ENCODE results near the gene GNAL. TPM values are rescaled to one million over a fixed set of nuclear protein-coding genes. Genes with fewer than 3 reads are reported as not detected.

The GNAL gene
- polyA plus RNA-seq, 1 experiment = 0.21 TPM

DNA sequence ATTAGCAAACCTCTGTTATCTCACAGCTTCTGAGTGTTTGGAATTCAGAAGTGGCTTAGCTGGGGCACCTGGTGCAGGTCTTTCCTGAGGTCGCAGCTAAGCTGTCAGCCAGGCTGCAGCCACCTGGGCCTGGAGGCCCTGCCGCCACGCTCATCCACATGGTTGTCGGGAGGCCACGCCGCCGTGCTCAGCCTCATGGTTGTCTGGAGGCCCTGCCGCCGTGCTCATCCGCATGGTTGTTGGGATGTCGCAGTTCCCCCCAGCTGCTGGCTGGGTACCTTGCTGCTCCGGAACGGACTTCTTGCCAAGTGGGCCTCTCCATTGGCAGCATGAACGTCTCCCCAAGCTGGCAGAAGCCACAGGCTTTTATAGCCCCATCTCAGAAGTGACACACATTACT is 243.3 kb downstream of the GNAL start:
- Histone ChIP-seq H3K27me3 (ENCODE audit: control insufficient read depth, insufficient read depth, low read length) (no peaks in the 10 kb centered on the region), H3K36me3 (ENCODE audit: control insufficient read depth, insufficient read depth, low read length) (no peaks in the 10 kb centered on the region), H3K4me3 (ENCODE audit: low read depth, low read length) (no peak overlapping the region)
- ChIA-PET POLR2A (no interaction called here), CTCF (interaction anchor here (0.9 to 12.9 kb wide), 4 partner anchors 8 to 107 kb away, joined by 3 to 372 read pairs (median 12); no protein-coding TSS in a partner anchor)
- TF ChIP-seq CTCF (IDR thresholded peaks at IDR 0.05; ENCODE audit: insufficient read depth, low read depth, low read length) = no peak
- DNase-seq (ENCODE audit: low read depth) = no peak

Other genes with a start within 250 kb of the GNAL start
- not detected in 2 replicates for gene SLC35G4, start 79.7 kb upstream of the GNAL start, polyA plus RNA-seq (2011; rRNA removed)
- gene CHMP1B, start 162.1 kb downstream of the GNAL start, polyA plus RNA-seq (2011; rRNA removed) = 21.2 and 26.3 TPM in 2 replicates
- gene MPPE1, start 219.1 kb downstream of the GNAL start, polyA plus RNA-seq (2011; rRNA removed) = 26.5 and 31.0 TPM in 2 replicates